H1 (cell line): ENCODE results near the gene ASH1L. TPM values are rescaled to one million over a fixed set of nuclear protein-coding genes. Genes with fewer than 3 reads are reported as not detected.

Experiments
- CTCF ChIA-PET: fragments of 300-600 bp; sonication (Branson Sonifier 250); formaldehyde crosslinking; loops from one replicate; lab custom pipeline; 2021; ENCODE audit not compliant: partially characterized antibody; lab: Charles Lee
- POLR2A ChIA-PET: fragments of 300-600 bp; sonication (Branson Sonifier 250); formaldehyde crosslinking; loops from one replicate; lab custom pipeline; 2021; ENCODE audit warnings: inconsistent platforms; ENCODE audit not compliant: partially characterized antibody; lab: Charles Lee
- DNase-seq, 2 experiments: peaks; one replicate each; pipeline versions ENCODE4 v3.0.0 to v3.0.0-alpha.2; 2010 to 2022; ENCODE audit warnings: low spot score in 2 of 2, low read depth in 1 of 2, mixed read lengths in 1 of 2
- FAIRE-seq: peaks from 2 replicates; lab custom pipeline; 2011; peaks lifted over from hg19 to GRCh38; lab: Jason Lieb, UNC
- H2AFZ ChIP-seq: 2 replicates; pipeline ENCODE4 v1.8.1; 2012; ENCODE audit warnings: low read length, inconsistent platforms
- H2AK5ac ChIP-seq: 2 replicates; pipeline ENCODE4 v1.6.1; 2013; ENCODE audit warnings: low read depth, low read length
- H2BK120ac ChIP-seq: replicated peaks from 2 replicates; pipeline ENCODE3; 2013; ENCODE audit warnings: low read depth, low read length, inconsistent platforms
- H2BK12ac ChIP-seq: 2 replicates; pipeline ENCODE4 v1.6.1; 2013; ENCODE audit warnings: low read depth, low read length
- H2BK15ac ChIP-seq: 2 replicates; pipeline ENCODE4 v1.6.1; 2013; ENCODE audit warnings: low read length
- H2BK20ac ChIP-seq: 2 replicates; pipeline ENCODE4 v1.6.1; 2013; ENCODE audit warnings: low read length
- H2BK5ac ChIP-seq: 2 replicates; pipeline ENCODE4 v1.6.1; 2013; ENCODE audit warnings: low read depth, low read length
- H3K14ac ChIP-seq: 2 replicates; pipeline ENCODE4 v1.6.1; 2013; ENCODE audit warnings: inconsistent platforms; ENCODE audit not compliant: insufficient read length
- H3K18ac ChIP-seq: 2 replicates; pipeline ENCODE4 v1.6.1; 2013; ENCODE audit warnings: low read length; ENCODE audit errors: extremely low read depth
- H3K23ac ChIP-seq: 2 replicates; pipeline ENCODE4 v1.6.1; 2013; ENCODE audit warnings: inconsistent platforms; ENCODE audit not compliant: insufficient read length
- H3K23me2 ChIP-seq: 2 replicates; pipeline ENCODE4 v1.6.1; 2013; ENCODE audit warnings: low read depth, low read length
- H3K27ac ChIP-seq: 2 replicates; pipeline ENCODE4 v1.6.1; 2011; ENCODE audit warnings: low read depth, low read length, inconsistent platforms
- H3K27me3 ChIP-seq, 4 experiments: replicated peaks in 1 of 4; 1 replicate in 1 of 4; 2 replicates in 3 of 4; pipeline versions ENCODE4 v1.6.1 to v1.8.1; 2011 to 2013; ENCODE audit warnings: low read length in 3 of 4, mild to moderate bottlenecking in 3 of 4, inconsistent platforms in 2 of 4, mixed read lengths in 2 of 4, moderate library complexity in 1 of 4; ENCODE audit not compliant: control insufficient read depth in 3 of 4, insufficient read depth in 3 of 4; ENCODE audit errors: extremely low read depth in 1 of 4
- H3K36me3 ChIP-seq, 4 experiments: 2 replicates each; pipeline versions ENCODE4 v1.6.1 to v1.8.1; 2011 to 2013; ENCODE audit warnings: mild to moderate bottlenecking in 4 of 4, low read length in 3 of 4, moderate library complexity in 2 of 4, control low read depth in 1 of 4, inconsistent platforms in 1 of 4; ENCODE audit not compliant: insufficient read depth in 4 of 4, control insufficient read depth in 2 of 4
- H3K4ac ChIP-seq: replicated peaks from 2 replicates; pipeline ENCODE3; 2013; ENCODE audit warnings: low read length, low read depth, mixed read lengths, inconsistent platforms; ENCODE audit not compliant: insufficient read length
- H3K4me1 ChIP-seq, 4 experiments: replicated peaks in 1 of 4; 1 replicate in 1 of 4; 2 replicates in 3 of 4; pipeline versions ENCODE4 v1.6.1 to v1.8.1; 2011 to 2013; ENCODE audit warnings: low read length in 3 of 4, inconsistent platforms in 2 of 4, mixed read lengths in 1 of 4; ENCODE audit not compliant: insufficient read depth in 4 of 4, control insufficient read depth in 3 of 4
- H3K4me2 ChIP-seq, 2 experiments: 2 replicates each; pipeline versions ENCODE4 v1.6.1 to v1.8.1; 2011 to 2013; ENCODE audit warnings: low read depth in 2 of 2, low read length in 2 of 2, control low read depth in 1 of 2, inconsistent platforms in 1 of 2, mild to moderate bottlenecking in 1 of 2; ENCODE audit not compliant: insufficient read depth in 1 of 2
- H3K4me3 ChIP-seq, 4 experiments: fragments of 200-600, 300-600 bp in 1 of 4; sonication (generic), shearing (Covaris generic), sonication (Bioruptor Twin) in 1 of 4; 2 replicates each; pipeline versions ENCODE4 v1.5.1 to v1.8.1; 2011 to 2016; ENCODE audit warnings: low read length in 4 of 4, low read depth in 3 of 4, control low read depth in 2 of 4, inconsistent platforms in 2 of 4, mild to moderate bottlenecking in 2 of 4, mixed read lengths in 1 of 4, moderate library complexity in 1 of 4; ENCODE audit not compliant: insufficient read depth in 2 of 4; ENCODE audit errors: extremely low read depth in 1 of 4
- H3K56ac ChIP-seq: replicated peaks from 2 replicates; pipeline ENCODE3; 2013; ENCODE audit warnings: low read depth, mild to moderate bottlenecking, mixed read lengths, low read length, inconsistent platforms; ENCODE audit not compliant: insufficient read length
- H3K79me1 ChIP-seq: 2 replicates; pipeline ENCODE4 v1.6.1; 2013; ENCODE audit warnings: low read depth, low read length, control low read depth
- H3K79me2 ChIP-seq, 2 experiments: 2 replicates each; pipeline versions ENCODE4 v1.6.1 to v1.8.1; 2012 to 2013; ENCODE audit warnings: low read length in 2 of 2, mild to moderate bottlenecking in 2 of 2, inconsistent platforms in 1 of 2; ENCODE audit not compliant: insufficient read depth in 2 of 2, control insufficient read depth in 1 of 2
- H3K9ac ChIP-seq, 4 experiments: replicated peaks in 1 of 4; 1 replicate in 1 of 4; 2 replicates in 3 of 4; pipeline versions ENCODE4 v1.6.1 to v1.8.1; 2011 to 2013; ENCODE audit warnings: low read depth in 3 of 4, low read length in 3 of 4, control low read depth in 2 of 4, mild to moderate bottlenecking in 2 of 4, moderate library complexity in 2 of 4, inconsistent platforms in 1 of 4; ENCODE audit errors: extremely low read depth in 1 of 4
- H3K9me3 ChIP-seq, 2 experiments: 2 replicates each; pipeline versions ENCODE4 v1.6.1 to v1.8.1; 2012 to 2013; ENCODE audit warnings: mild to moderate bottlenecking in 2 of 2, moderate library complexity in 2 of 2, control low read depth in 1 of 2, inconsistent platforms in 1 of 2, low read depth in 1 of 2, low read length in 1 of 2, mixed read lengths in 1 of 2; ENCODE audit not compliant: insufficient read depth in 2 of 2
- H4K20me1 ChIP-seq, 2 experiments: replicated peaks in 1 of 2; 2 replicates each; pipeline versions ENCODE3 to v1.8.1; 2011 to 2013; ENCODE audit warnings: inconsistent platforms in 2 of 2, low read length in 2 of 2, mild to moderate bottlenecking in 1 of 2; ENCODE audit not compliant: insufficient read depth in 2 of 2, control insufficient read depth in 1 of 2
- H4K5ac ChIP-seq: 2 replicates; pipeline ENCODE4 v1.6.1; 2013; ENCODE audit warnings: low read length, low read depth, mixed read lengths, inconsistent platforms; ENCODE audit not compliant: insufficient read length
- H4K8ac ChIP-seq: 2 replicates; pipeline ENCODE4 v1.8.0; 2013; ENCODE audit warnings: mild to moderate bottlenecking, moderate library complexity, low read length, inconsistent platforms; ENCODE audit not compliant: insufficient read depth; ENCODE audit errors: extremely low read depth
- H4K91ac ChIP-seq: replicated peaks from 2 replicates; pipeline ENCODE3; 2013; ENCODE audit warnings: low read length, mixed read lengths, inconsistent platforms; ENCODE audit not compliant: insufficient read length
- CBX8 ChIP-seq: fragments of 300-800, 300-1000 bp; sonication (generic); IDR thresholded peaks from 2 replicates; pipeline ENCODE4 v1.7.1; 2016; ENCODE audit warnings: low read depth, low read length, borderline replicate concordance
- HDAC6 ChIP-seq: IDR thresholded peaks from one replicate; pipeline ENCODE4 v1.7.1; 2012; ENCODE audit warnings: low read depth, mild to moderate bottlenecking, inconsistent platforms, low read length, moderate library complexity
- KDM1A ChIP-seq: fragments of 200-600, 300-600 bp; sonication (generic); IDR thresholded peaks from 2 replicates; pipeline ENCODE4 v1.7.1; 2016; ENCODE audit warnings: mild to moderate bottlenecking, low read length, borderline replicate concordance
- POU5F1 ChIP-seq: IDR thresholded peaks from 2 replicates; pipeline ENCODE4 v1.6.1; 2011; ENCODE audit warnings: low read depth, mild to moderate bottlenecking, low read length, moderate library complexity
- SAP30 ChIP-seq: fragments of 300-600 bp; sonication (generic); IDR thresholded peaks from 2 replicates; pipeline ENCODE4 v1.7.1; 2012; ENCODE audit warnings: low read length, moderate library complexity, mild to moderate bottlenecking, inconsistent platforms; ENCODE audit not compliant: insufficient read depth, insufficient replicate concordance
- WGBS, 2 experiments: shearing (Covaris generic) in 1 of 2; methylation state at CpG; one replicate each; pipeline versions ENCODE4 v1.1.6 to v1.1.7; 2013 to 2015; ENCODE audit warnings: low lambda C conversion rate in 2 of 2, mixed read lengths in 2 of 2, inconsistent platforms in 1 of 2, low coverage in 1 of 2, missing lambda C conversion rate in 1 of 2; ENCODE audit not compliant: insufficient replicate concordance in 2 of 2, insufficient coverage in 1 of 2, insufficient read length in 1 of 2; ENCODE audit errors: extremely low coverage in 1 of 2, missing lambda C conversion rate in 1 of 2; 5-methylcytosine and 5-hydroxymethylcytosine counted together
- polyA plus RNA-seq, 7 experiments: library from polyadenylated mRNA; depleted of rRNA in 3 of 7; stranded (reverse) in 5 of 7; unstranded in 2 of 7; fragments of >200 nt in 5 of 7; fragments of 200-250 nt in 2 of 7; gene quantifications; 1 replicate in 5 of 7; 2 replicates in 1 of 7; 4 replicates in 1 of 7; pipeline versions ENCODE4 v1.2.1 to v1.2.3, GENCODE V29; 2011 to 2013; ENCODE audit warnings: missing spikeins in 2 of 7, mixed read lengths in 2 of 7
- total RNA-seq: library from RNA; stranded (reverse); fragmentation: NEBNext Ultra II Directional; extraction: Animal tissue kit (Norgen Biotek cat#: 25700); gene quantifications from 2 replicates; pipeline ENCODE4 v1.2.1, GENCODE V29; 2021

The ASH1L gene
- total and polyA plus RNA-seq, 2 of the 8 experiments (the other 6 are each of a cell fraction or from before 2014, with no cell fraction given) = 7.5 to 27.6 TPM

GRCh38 chr1:155305881-155306391 is 256.7 kb downstream of the ASH1L start:
- Histone ChIP-seq H3K4me2 (no peak overlapping the region), H3K27me3 (no peaks in the 10 kb centered on the region; a peak in 1 of 7 replicates), H2AFZ (no peak overlapping the region), H3K27ac (peak overlapping the region; percentile 25; the same call in 1 of the 2 replicates), H3K9me3 (no peaks in the 10 kb centered on the region), H2AK5ac (no peak overlapping the region), H3K4ac (no peak overlapping the region), H3K14ac (no peak overlapping the region), H4K8ac (peak overlapping the region; percentile 53), H4K5ac (peak overlapping the region; percentile 16), H3K4me1 (peaks cover 0 to 8% (median 4%) of the 10 kb centered on the region in 4 experiments; a peak in 6 of 7 replicates), H3K4me3 (no peak overlapping the region), H3K79me2 (peaks cover 8 to 20% of the 10 kb centered on the region in 2 experiments), H4K91ac (peak overlapping the region; percentile 94), H3K79me1 (peaks cover 5% of the 10 kb centered on the region; the same call in 1 of the 2 replicates), H3K23ac (no peak overlapping the region), H3K36me3 (peaks cover 0 to 7% (median 2%) of the 10 kb centered on the region in 4 experiments; a peak in 2 of 8 replicates), H3K18ac (no peak overlapping the region), H3K23me2 (peaks cover 9% of the 10 kb centered on the region), H2BK15ac (peak overlapping the region; percentile 75; the same call in 1 of the 2 replicates), H4K20me1 (peaks cover 0 to 7% of the 10 kb centered on the region in 2 experiments), H2BK5ac (peak overlapping the region; percentile 40; the same call in 1 of the 2 replicates), H2BK20ac (no peak overlapping the region), H2BK12ac (peak overlapping the region; percentile 10; the same call in 1 of the 2 replicates), H2BK120ac (no peak overlapping the region), H3K9ac (no peak overlapping the region; a peak in 1 of 7 replicates), H3K56ac (no peak overlapping the region)
- CTCF ChIA-PET = interaction anchor here (0.5 to 6.4 kb wide), 10 partner anchors 8 to 424 kb away, joined by 3 to 103 read pairs (median 23); partner anchors contain the start of genes CLK2 and RUSC1
- WGBS, 2 experiments = 92% methylated on average over 7 of the region's 7 CpGs; no CpG with 5 or more reads in 1 of the 2 experiments
- DNase-seq = no peak
- FAIRE-seq = no peak
- POLR2A ChIA-PET = interaction anchor here (0.7 to 1.7 kb wide), 5 partner anchors 15 to 112 kb away, joined by 3 to 8 read pairs (median 4); partner anchors contain the start of genes RUSC1, SCAMP3 and THBS3
- TF ChIP-seq SAP30 = no peak
- no peak for TF ChIP-seq KDM1A
- no peak for TF ChIP-seq CBX8
- TF ChIP-seq HDAC6 = no peak
- no peak for TF ChIP-seq POU5F1
